Muscle layer of duodenum (tissue), 2 donors: Measurements from ENCODE around the gene HYAL1.

Source experiments
- H3K27ac ChIP-seq: one replicate; pipeline ENCODE4 v1.7.0; 2013; ENCODE audit warnings: mild to moderate bottlenecking, low read length
- H3K27me3 ChIP-seq: one replicate; pipeline ENCODE4 v1.7.0; 2013; ENCODE audit warnings: low read depth, mild to moderate bottlenecking, control low read depth, low read length
- H3K36me3 ChIP-seq, 2 donors: one replicate each; pipeline ENCODE4 v1.7.0; 2013; ENCODE audit warnings: low read length in 2 of 2, control low read depth in 1 of 2, mild to moderate bottlenecking in 1 of 2; ENCODE audit not compliant: insufficient read depth in 2 of 2, control insufficient read depth in 1 of 2
- H3K4me1 ChIP-seq, 2 donors: one replicate each; pipeline ENCODE4 v1.7.0; 2013; ENCODE audit warnings: low read length in 2 of 2, mild to moderate bottlenecking in 2 of 2, control low read depth in 1 of 2, moderate library complexity in 1 of 2; ENCODE audit not compliant: insufficient read depth in 2 of 2, control insufficient read depth in 1 of 2
- H3K4me3 ChIP-seq, 2 donors: one replicate each; pipeline ENCODE4 v1.7.0; 2013; ENCODE audit warnings: low read length in 2 of 2, low read depth in 1 of 2, mild to moderate bottlenecking in 1 of 2
- H3K9me3 ChIP-seq, 2 donors: one replicate each; pipeline ENCODE4 v1.7.0; 2013; ENCODE audit warnings: low read length in 2 of 2, control low read depth in 1 of 2, mild to moderate bottlenecking in 1 of 2; ENCODE audit not compliant: control insufficient read depth in 1 of 2
- donor health status: healthy.

The HYAL1 gene

GRCh38 chr3:50251220-50251619, 52.2 kb downstream of the HYAL1 start:
- no peaks in the 10 kb centered on the region for H3K27me3 ChIP-seq
- no peaks in the 10 kb centered on the region for H3K9me3 ChIP-seq
- H3K36me3 ChIP-seq: peaks cover 15 to 44% of the 10 kb centered on the region in 2 donors
- H3K4me1 ChIP-seq: peaks cover 12 to 54% of the 10 kb centered on the region in 2 donors
- H3K27ac ChIP-seq: peak overlapping the region; percentile 16
- no peak overlapping the region for H3K4me3 ChIP-seq

- H3K4me1 ChIP-seq: peaks cover 16 to 59% of the 10 kb centered on the region in 2 donors
- no peak overlapping the region for H3K4me3 ChIP-seq
- no peaks in the 10 kb centered on the region for H3K9me3 ChIP-seq
- H3K27ac ChIP-seq: no peak overlapping the region
- H3K36me3 ChIP-seq: peaks cover 14 to 42% of the 10 kb centered on the region in 2 donors
- H3K27me3 ChIP-seq: no peaks in the 10 kb centered on the region
These were observed 52.9 kb downstream of the HYAL1 start for GRCh38 chr3:50250514-50250913.
